Esophagus muscularis mucosa (tissue), 4 donors: Measurements from ENCODE around the gene FGF22. TPM values are rescaled to one million over a fixed set of nuclear protein-coding genes. Genes with fewer than 3 reads are reported as not detected.
A peak's percentile ranks its signal among the peaks of the same experiment; 100 is the strongest.

ENCODE experiments used
- DNase-seq: peaks from one replicate; pipeline ENCODE4 v3.0.0-alpha.2; 2017; ENCODE audit errors: extremely low spot score
- H3K27ac ChIP-seq, 4 donors: fragments of 200-600 bp; sonication (generic); replicated peaks in 1 of 4; 1 replicate in 3 of 4; 2 replicates in 1 of 4; pipeline ENCODE4 v1.5.1; 2016 to 2019; ENCODE audit warnings: mild to moderate bottlenecking in 1 of 4
- H3K27me3 ChIP-seq, 4 donors: fragments of 200-600 bp; sonication (generic); one replicate each; pipeline versions ENCODE4 v1.5.1 to v1.6.0; 2016 to 2019
- H3K36me3 ChIP-seq, 4 donors: fragments of 200-600 bp; sonication (generic); one replicate each; pipeline ENCODE4 v1.5.1; 2016 to 2019
- H3K4me1 ChIP-seq, 4 donors: fragments of 200-600 bp; sonication (generic); one replicate each; pipeline ENCODE4 v1.5.1; 2016 to 2019
- H3K4me3 ChIP-seq, 4 donors: fragments of 200-600 bp; sonication (generic); 1 replicate in 2 of 4; 2 replicates in 2 of 4; pipeline ENCODE4 v1.5.1; 2016 to 2019; ENCODE audit warnings: mild to moderate bottlenecking in 4 of 4, moderate library complexity in 1 of 4
- H3K9me3 ChIP-seq, 4 donors: fragments of 200-600 bp; sonication (generic); 1 replicate in 3 of 4; 2 replicates in 1 of 4; pipeline ENCODE4 v1.5.1; 2016 to 2019
- EP300 ChIP-seq: sonication (generic); formaldehyde crosslinking; IDR thresholded peaks from one replicate; pipeline ENCODE4 v1.6.1; 2017; ENCODE audit warnings: antibody characterized with exemption
- POLR2A ChIP-seq: fragments of 450-650 bp; IDR thresholded peaks from one replicate; pipeline ENCODE4 v1.6.1; 2017; ENCODE audit warnings: antibody characterized with exemption, moderate library complexity, mild to moderate bottlenecking, low read depth
- POLR2AphosphoS5 ChIP-seq, 2 donors: sonication (generic); formaldehyde crosslinking; IDR thresholded peaks; one replicate each; pipeline ENCODE4 v1.6.1; 2017; ENCODE audit warnings: antibody characterized with exemption in 2 of 2
- WGBS: methylation state at CpG from one replicate; pipeline ENCODE4 v1.1.5; 2018; 5-methylcytosine and 5-hydroxymethylcytosine counted together
- intact Hi-C: fragments of 100-400 bp; cut with DNase I; formaldehyde crosslinking; loops from one replicate; pipeline ENCODE4 v1.15.1; 2023
- total RNA-seq, 4 donors: library from RNA; depleted of rRNA; stranded (reverse); fragments of >200 nt; gene quantifications; one replicate each; pipeline versions ENCODE4 v1.1.0 to v1.2.1, GENCODE V29; 2016
- TF ChIP-seq, protein P1 (sequence below), 3 experiments: fragments of 200-600 bp in 2 of 3; fragments of 450-650 bp in 1 of 3; sonication (generic) in 2 of 3; IDR thresholded peaks; one replicate each; pipeline ENCODE4 v1.5.1; 2017 to 2019; ENCODE audit warnings: antibody characterized with exemption in 3 of 3, mild to moderate bottlenecking in 2 of 3, moderate library complexity in 1 of 3

The FGF22 gene
- total RNA-seq, 4 donors from 2014 or later, result 0.50 to 2.1 (median 1.4) TPM

DNA sequence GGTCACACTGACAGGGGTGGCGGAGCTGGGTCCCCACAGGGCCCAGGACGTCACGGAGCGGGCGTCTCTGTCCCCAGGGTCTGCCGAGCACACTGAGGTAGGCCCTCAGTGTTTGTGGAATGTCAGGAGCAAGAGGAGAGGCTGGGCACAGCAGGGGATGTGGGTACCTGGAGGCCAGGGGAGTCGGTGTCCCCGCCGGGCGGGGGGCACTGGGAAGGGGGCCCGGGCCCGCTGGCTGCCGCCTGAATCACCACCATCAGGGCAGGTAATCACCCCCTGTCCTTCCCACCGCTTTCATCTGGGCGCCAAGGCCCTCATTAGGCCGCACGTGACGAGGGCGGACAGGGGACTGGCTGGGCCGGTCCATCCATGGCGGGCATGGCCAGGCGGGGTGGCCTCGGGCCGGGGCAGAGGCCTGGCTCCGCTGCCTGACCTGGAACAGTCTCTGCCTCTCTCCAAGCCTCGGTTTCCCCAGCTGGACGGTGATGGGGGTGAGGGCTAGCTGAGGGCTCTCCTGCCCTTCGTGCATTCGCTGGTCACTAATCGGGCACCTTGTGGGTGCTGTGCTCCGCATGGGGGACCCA lies 1.0 kb downstream of the FGF22 start:
- TF ChIP-seq, protein P1, sequence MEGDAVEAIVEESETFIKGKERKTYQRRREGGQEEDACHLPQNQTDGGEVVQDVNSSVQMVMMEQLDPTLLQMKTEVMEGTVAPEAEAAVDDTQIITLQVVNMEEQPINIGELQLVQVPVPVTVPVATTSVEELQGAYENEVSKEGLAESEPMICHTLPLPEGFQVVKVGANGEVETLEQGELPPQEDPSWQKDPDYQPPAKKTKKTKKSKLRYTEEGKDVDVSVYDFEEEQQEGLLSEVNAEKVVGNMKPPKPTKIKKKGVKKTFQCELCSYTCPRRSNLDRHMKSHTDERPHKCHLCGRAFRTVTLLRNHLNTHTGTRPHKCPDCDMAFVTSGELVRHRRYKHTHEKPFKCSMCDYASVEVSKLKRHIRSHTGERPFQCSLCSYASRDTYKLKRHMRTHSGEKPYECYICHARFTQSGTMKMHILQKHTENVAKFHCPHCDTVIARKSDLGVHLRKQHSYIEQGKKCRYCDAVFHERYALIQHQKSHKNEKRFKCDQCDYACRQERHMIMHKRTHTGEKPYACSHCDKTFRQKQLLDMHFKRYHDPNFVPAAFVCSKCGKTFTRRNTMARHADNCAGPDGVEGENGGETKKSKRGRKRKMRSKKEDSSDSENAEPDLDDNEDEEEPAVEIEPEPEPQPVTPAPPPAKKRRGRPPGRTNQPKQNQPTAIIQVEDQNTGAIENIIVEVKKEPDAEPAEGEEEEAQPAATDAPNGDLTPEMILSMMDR (IDR thresholded peaks at IDR 0.05), result no peak
- TF ChIP-seq POLR2AphosphoS5 (IDR thresholded peaks at IDR 0.05) (no peak), EP300 (no peak), POLR2A (no peak)
- Histone ChIP-seq H3K36me3 (peaks cover 0 to 12% (median 5%) of the 10 kb centered on the region in 4 donors), H3K9me3 (no peaks in the 10 kb centered on the region), H3K27ac (peak overlapping the region in 2 of 4 donors; percentile 61 to 79), H3K27me3 (no peaks in the 10 kb centered on the region), H3K4me1 (peaks cover 11 to 23% (median 16%) of the 10 kb centered on the region in 4 donors), H3K4me3 (no peak overlapping the region)
- WGBS, result 94% methylated on average over 5 of the region's 31 CpGs
- no peak for DNase-seq
- intact Hi-C loops, result no loop called here

DNA sequence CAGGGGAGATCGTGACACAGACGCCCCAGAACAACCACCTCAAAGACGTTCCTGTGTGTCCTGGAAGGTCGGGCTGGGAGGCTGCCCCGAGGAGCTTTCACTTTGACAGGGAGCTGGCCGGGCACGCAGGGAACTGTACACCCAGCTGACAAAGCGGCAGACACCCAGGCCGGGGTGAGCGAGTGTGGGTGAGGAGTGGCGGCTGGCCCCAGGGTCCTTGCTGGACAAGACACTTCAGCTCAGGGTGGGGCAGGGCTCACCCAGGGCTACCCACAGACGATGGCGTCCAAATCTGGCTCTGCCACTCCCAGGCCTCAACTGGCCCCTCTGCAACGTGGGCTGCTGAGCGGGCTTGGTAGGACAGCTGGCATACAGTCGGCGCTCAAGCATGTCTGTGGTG lies 2.0 kb downstream of the FGF22 start:
- H3K4me3 ChIP-seq, result no peak overlapping the region
- no peak overlapping the region for H3K27ac ChIP-seq
- peaks cover 11 to 23% (median 16%) of the 10 kb centered on the region in 4 donors for H3K4me1 ChIP-seq
- intact Hi-C loops, result no loop called here
- TF ChIP-seq POLR2AphosphoS5 (IDR thresholded peaks at IDR 0.05) (no peak), EP300 (no peak), POLR2A (no peak)
- TF ChIP-seq, protein P1 (IDR thresholded peaks at IDR 0.05), result no peak
- peaks cover 6 to 22% (median 14%) of the 10 kb centered on the region in 4 donors for H3K36me3 ChIP-seq
- H3K27me3 ChIP-seq, result no peaks in the 10 kb centered on the region
- H3K9me3 ChIP-seq, result no peaks in the 10 kb centered on the region
- no peak for DNase-seq
- 84% methylated on average over 16 of the region's 17 CpGs for WGBS

DNA sequence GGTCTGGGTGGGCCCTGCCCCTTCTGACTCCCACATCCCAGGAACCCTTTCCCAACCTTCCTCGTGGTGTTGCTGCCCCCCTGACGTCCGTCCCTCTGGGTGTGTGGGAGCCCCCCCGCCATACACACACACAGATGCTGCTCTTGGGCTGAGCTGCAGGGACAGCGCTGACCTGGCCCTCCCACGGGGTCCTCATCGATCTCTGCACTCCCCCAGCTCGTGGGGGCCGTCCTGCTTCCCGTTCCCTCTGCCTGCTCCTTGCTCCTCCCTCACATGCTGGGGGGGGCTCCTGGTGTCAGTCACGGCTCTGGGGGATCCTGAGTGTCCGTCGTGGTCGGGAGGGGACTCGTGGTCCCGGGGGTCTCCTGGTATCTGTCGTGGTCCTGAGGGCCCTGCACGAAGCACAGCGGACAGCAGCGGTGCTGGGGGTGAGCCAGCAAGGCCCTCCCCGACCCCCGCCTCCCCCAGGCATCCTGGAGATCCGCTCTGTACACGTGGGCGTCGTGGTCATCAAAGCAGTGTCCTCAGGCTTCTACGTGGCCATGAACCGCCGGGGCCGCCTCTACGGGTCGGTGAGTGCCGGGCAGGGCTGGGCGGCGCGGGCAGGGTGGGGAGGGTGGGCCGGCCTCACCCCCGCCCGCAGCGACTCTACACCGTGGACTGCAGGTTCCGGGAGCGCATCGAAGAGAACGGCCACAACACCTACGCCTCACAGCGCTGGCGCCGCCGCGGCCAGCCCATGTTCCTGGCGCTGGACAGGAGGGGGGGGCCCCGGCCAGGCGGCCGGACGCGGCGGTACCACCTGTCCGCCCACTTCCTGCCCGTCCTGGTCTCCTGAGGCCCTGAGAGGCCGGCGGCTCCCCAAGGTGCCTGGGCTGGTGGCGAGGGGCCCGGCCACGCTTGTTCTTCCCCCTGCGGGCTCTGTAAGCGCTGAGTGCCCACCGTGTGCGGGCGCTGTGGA lies 3.4 kb downstream of the FGF22 start:
- no peak overlapping the region for H3K27ac ChIP-seq
- WGBS, result 81% methylated on average over 31 of the region's 70 CpGs
- TF ChIP-seq EP300 (no peak), POLR2AphosphoS5 (IDR thresholded peaks at IDR 0.05) (no peak)
- TF ChIP-seq, protein P1 (IDR thresholded peaks at IDR 0.05), result no peak
- no peak for DNase-seq
- no peaks in the 10 kb centered on the region for H3K27me3 ChIP-seq
- intact Hi-C loops, result no loop called here
- H3K4me1 ChIP-seq, result peaks cover 11 to 23% (median 16%) of the 10 kb centered on the region in 4 donors
- no peak overlapping the region for H3K4me3 ChIP-seq
- peaks cover 20 to 35% (median 27%) of the 10 kb centered on the region in 4 donors for H3K36me3 ChIP-seq
- no peaks in the 10 kb centered on the region for H3K9me3 ChIP-seq

DNA sequence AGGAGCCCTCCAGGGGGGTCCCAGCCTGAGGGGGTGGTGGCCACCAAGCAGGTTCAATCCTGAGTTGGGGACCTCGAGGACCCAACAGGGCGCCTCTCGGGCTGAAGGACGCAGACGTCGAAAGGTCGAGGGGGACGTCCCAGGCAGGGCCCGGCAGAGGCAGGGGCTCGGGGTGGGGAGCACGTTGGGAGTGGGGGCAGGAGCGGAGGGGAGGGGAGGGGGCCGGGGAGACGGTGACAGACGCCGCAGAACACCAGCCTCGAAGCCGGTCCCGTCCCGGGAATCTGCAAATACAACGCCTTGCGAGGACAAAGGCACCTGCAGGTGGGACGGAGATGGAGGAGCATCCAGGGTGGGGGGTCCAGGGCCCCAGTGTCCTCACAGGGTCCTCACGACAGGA lies 4.1 kb downstream of the FGF22 start:
- H3K9me3 ChIP-seq, result no peaks in the 10 kb centered on the region
- WGBS, result 87% methylated on average over 23 of the region's 24 CpGs
- peaks cover 26 to 42% (median 34%) of the 10 kb centered on the region in 4 donors for H3K36me3 ChIP-seq
- TF ChIP-seq, protein P1 (IDR thresholded peaks at IDR 0.05), result no peak
- no peak for TF ChIP-seq EP300
- no peak for TF ChIP-seq POLR2A
- TF ChIP-seq POLR2AphosphoS5 (IDR thresholded peaks at IDR 0.05), result no peak
- intact Hi-C loops, result no loop called here
- DNase-seq, result no peak
- no peak overlapping the region for H3K27ac ChIP-seq
- peaks cover 7 to 18% (median 14%) of the 10 kb centered on the region in 4 donors for H3K4me1 ChIP-seq
- no peaks in the 10 kb centered on the region for H3K27me3 ChIP-seq
- H3K4me3 ChIP-seq, result no peak overlapping the region
